OCI-LY7 (cell line): ENCODE results near the gene MTCH2. TPM values are rescaled to one million over a fixed set of nuclear protein-coding genes. Genes with fewer than 3 reads are reported as not detected.
A peak's percentile ranks its signal among the peaks of the same experiment; 100 is the strongest.
"Not testable (repeated sequence)": the region's sequence is repeated elsewhere in the genome, so short reads cannot be mapped to it uniquely, and the experiment has no call there.

Source experiments
- BruUV-seq: library from RNA; stranded (reverse); fragments of 400-500 nt; replicated peaks from 2 replicates; lab custom pipeline; 2021; lab: Mats Ljungman, UMichigan
- CTCF ChIA-PET: fragments of 300-600 bp; sonication (Branson Sonifier 250); formaldehyde crosslinking; loops from one replicate; lab custom pipeline; 2022; ENCODE audit warnings: antibody characterized with exemption; ENCODE audit not compliant: unreplicated experiment; lab: Charles Lee
- POLR2A ChIA-PET: fragments of 300-600 bp; sonication (Branson Sonifier 250); formaldehyde crosslinking; loops from one replicate; lab custom pipeline; 2022; ENCODE audit warnings: antibody characterized with exemption; lab: Charles Lee
- DNase-seq: peaks from one replicate; pipeline ENCODE4 v3.0.0-alpha.2; 2015; ENCODE audit warnings: low spot score
- H2AFZ ChIP-seq: fragments of 200-600 bp; sonication (generic), shearing (Covaris generic); 2 replicates; pipeline ENCODE4 v1.6.1; 2014; ENCODE audit warnings: mild to moderate bottlenecking, antibody characterized with exemption, low read length, moderate library complexity
- H3K27ac ChIP-seq: fragments of 200-600 bp; sonication (generic); 2 replicates; pipeline ENCODE4 v1.5.1; 2014; ENCODE audit warnings: mixed run types, low read depth, mild to moderate bottlenecking, moderate library complexity, low read length, inconsistent platforms; ENCODE audit not compliant: poor library complexity, severe bottlenecking
- H3K36me3 ChIP-seq: fragments of 200-600 bp; sonication (generic); 2 replicates; pipeline ENCODE4 v1.6.1; 2014; ENCODE audit warnings: mild to moderate bottlenecking, antibody characterized with exemption, low read length, moderate library complexity, mixed read lengths; ENCODE audit not compliant: insufficient read depth
- H3K4me1 ChIP-seq: fragments of 200-600 bp; sonication (generic); 2 replicates; pipeline ENCODE4 v1.5.1; 2014; ENCODE audit warnings: mild to moderate bottlenecking, low read length; ENCODE audit not compliant: insufficient read depth, poor library complexity, severe bottlenecking
- H3K4me2 ChIP-seq: fragments of 200-600 bp; sonication (generic); 2 replicates; pipeline ENCODE4 v1.6.1; 2014; ENCODE audit warnings: mild to moderate bottlenecking, low read length
- H3K4me3 ChIP-seq: fragments of 200-600 bp; sonication (generic); 2 replicates; pipeline ENCODE4 v1.5.1; 2014; ENCODE audit warnings: mild to moderate bottlenecking, low read depth, low read length; ENCODE audit not compliant: poor library complexity, severe bottlenecking
- H3K79me2 ChIP-seq: fragments of 200-600 bp; sonication (generic); 2 replicates; pipeline ENCODE4 v1.6.1; 2016; ENCODE audit warnings: low read depth, mild to moderate bottlenecking, low read length, moderate library complexity, mixed read lengths; ENCODE audit not compliant: insufficient read depth
- H3K9me2 ChIP-seq: fragments of 200-600 bp; sonication (generic); 2 replicates; pipeline ENCODE4 v1.6.1; 2016; ENCODE audit warnings: mild to moderate bottlenecking, low read length, mixed read lengths; ENCODE audit not compliant: insufficient read depth
- H3K9me3 ChIP-seq: fragments of 200-600 bp; sonication (generic); 2 replicates; pipeline ENCODE4 v1.6.1; 2014; ENCODE audit warnings: mild to moderate bottlenecking, mixed run types, low read length, mixed read lengths
- H4K20me1 ChIP-seq: fragments of 200-600 bp; sonication (generic); 2 replicates; pipeline ENCODE4 v1.6.1; 2014; ENCODE audit warnings: mild to moderate bottlenecking, antibody characterized with exemption, low read length, moderate library complexity, mixed read lengths; ENCODE audit not compliant: insufficient read depth
- EZH2phosphoT487 ChIP-seq: fragments of 200-600 bp; sonication (generic); IDR thresholded peaks from 2 replicates; pipeline ENCODE4 v1.6.1; 2018; ENCODE audit warnings: low read depth, borderline replicate concordance, mild to moderate bottlenecking, mixed run types, antibody characterized with exemption, low read length, moderate library complexity, mixed read lengths
- intact Hi-C: fragments of 100-400 bp; cut with micrococcal nuclease; formaldehyde crosslinking; loops from one replicate; pipeline ENCODE4 v1.10.0; 2022; ENCODE audit not compliant: unreplicated experiment
- total RNA-seq, 2 experiments: library from RNA; depleted of rRNA in 1 of 2; stranded (reverse); fragments of >200 nt in 1 of 2; shearing (Covaris generic) in 1 of 2; gene quantifications; 2 replicates each; pipeline ENCODE4 v1.2.3, GENCODE V29; 2014 to 2022
- TF ChIP-seq, protein P1 (sequence below): fragments of 200-600 bp; sonication (generic); conservative IDR thresholded peaks from 2 replicates; pipeline ENCODE4 v1.5.1; 2014; ENCODE audit warnings: mild to moderate bottlenecking, antibody characterized with exemption, low read length, moderate library complexity, mixed read lengths

MTCH2 gene
- total RNA-seq, 2 experiments from 2014 or later: 64.8 to 119 TPM

DNA sequence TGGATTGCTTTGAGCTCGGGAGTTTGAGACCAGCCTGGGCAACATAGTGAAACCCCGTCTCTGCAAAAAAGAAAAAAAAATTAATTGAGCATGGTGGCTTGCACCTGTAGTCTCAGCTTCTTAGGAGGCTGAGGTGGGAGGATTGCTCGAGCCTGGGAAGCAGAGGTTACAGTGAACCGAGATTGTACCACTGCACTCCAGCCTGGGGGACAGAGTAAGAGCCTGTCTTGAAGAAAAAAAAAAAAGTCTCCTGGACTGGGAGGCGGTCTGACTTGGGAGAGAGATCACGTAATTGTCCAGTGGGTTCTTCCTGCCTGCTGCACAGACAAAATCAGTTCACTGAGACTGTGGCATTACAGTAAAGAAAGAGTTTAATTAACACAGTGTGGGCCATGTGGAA, 3.1 kb upstream of the MTCH2 start:
- peaks cover 16% of the 10 kb centered on the region for H3K79me2 ChIP-seq
- ChIA-PET POLR2A (no interaction called here), CTCF (no interaction called here)
- H3K27ac ChIP-seq: no peak overlapping the region
- no peaks in the 10 kb centered on the region for H3K9me2 ChIP-seq
- peaks cover 20% of the 10 kb centered on the region for H3K4me1 ChIP-seq
- no peak overlapping the region for H3K4me3 ChIP-seq
- BruUV-seq: no TSS peak
- H4K20me1 ChIP-seq: no peaks in the 10 kb centered on the region
- intact Hi-C loops: loop anchor here (10.0 kb wide), 1 partner anchor 469 kb away; no protein-coding TSS in a partner anchor
- no peaks in the 10 kb centered on the region for H3K9me3 ChIP-seq
- DNase-seq: no peak
- H3K4me2 ChIP-seq: no peak overlapping the region
- 0 out of 2 replicates have a peak, but pooled peaks cover 3% of the 10 kb centered on the region for H3K36me3 ChIP-seq
- no peak for TF ChIP-seq EZH2phosphoT487
- TF ChIP-seq, protein P1, sequence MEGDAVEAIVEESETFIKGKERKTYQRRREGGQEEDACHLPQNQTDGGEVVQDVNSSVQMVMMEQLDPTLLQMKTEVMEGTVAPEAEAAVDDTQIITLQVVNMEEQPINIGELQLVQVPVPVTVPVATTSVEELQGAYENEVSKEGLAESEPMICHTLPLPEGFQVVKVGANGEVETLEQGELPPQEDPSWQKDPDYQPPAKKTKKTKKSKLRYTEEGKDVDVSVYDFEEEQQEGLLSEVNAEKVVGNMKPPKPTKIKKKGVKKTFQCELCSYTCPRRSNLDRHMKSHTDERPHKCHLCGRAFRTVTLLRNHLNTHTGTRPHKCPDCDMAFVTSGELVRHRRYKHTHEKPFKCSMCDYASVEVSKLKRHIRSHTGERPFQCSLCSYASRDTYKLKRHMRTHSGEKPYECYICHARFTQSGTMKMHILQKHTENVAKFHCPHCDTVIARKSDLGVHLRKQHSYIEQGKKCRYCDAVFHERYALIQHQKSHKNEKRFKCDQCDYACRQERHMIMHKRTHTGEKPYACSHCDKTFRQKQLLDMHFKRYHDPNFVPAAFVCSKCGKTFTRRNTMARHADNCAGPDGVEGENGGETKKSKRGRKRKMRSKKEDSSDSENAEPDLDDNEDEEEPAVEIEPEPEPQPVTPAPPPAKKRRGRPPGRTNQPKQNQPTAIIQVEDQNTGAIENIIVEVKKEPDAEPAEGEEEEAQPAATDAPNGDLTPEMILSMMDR: no peak
- no peak overlapping the region for H2AFZ ChIP-seq

DNA sequence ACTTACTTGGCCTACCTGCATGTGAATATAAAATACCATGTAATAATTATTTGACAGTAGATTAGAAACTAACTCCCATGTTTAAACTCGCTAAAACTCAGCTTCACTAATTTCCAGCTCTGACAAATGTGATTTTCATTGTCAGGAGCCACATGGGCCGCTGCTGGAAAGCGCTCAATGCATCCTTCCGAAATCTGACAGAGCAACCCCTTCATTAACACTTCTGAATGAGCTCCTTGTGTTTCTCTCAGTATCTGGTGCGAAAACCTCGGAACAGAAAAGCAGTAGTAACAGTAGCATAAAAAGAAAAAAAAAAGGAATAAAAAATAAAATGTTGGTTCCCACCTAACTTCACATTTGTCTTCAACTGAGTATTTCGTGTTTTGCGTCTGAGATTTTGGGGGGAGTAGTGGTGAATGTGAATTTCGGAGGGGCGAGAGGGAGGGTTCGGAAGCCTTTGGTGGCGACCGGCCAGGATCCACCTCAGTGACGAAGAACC, 710 bp downstream of the MTCH2 start:
- TF ChIP-seq, protein P1: no peak
- TF ChIP-seq EZH2phosphoT487: no peak
- peak; percentile 7 for DNase-seq
- TSS peak; percentile 87 for BruUV-seq

DNA sequence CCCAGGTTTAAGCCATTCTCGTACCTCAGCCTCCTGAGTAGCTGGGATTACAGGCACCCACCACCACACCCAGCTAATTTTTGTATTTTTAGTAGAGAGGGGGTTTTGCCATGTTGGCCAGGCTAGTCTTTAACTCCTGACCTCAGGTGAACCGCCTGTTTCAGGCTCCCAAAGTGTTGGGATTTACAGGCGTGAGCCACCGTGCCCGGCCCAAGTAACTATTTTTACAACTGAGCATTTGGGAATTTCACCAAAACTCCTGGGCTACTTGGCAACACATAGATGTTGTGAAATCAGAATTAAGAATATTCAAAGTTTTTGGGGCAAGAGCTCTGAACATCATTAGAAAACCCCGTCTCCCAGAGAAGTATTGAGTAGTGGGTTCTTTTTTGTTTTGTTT, 1.9 kb downstream of the MTCH2 start:
- H3K4me2 ChIP-seq: peak overlapping the region; percentile 93; the same call in 1 of the 2 replicates
- peak overlapping the region; percentile 89 for H3K4me3 ChIP-seq
- intact Hi-C loops: loop anchor here (10.0 kb wide), 1 partner anchor 474 kb away; no protein-coding TSS in a partner anchor
- DNase-seq, H3K9me2 ChIP-seq, H3K9me3 ChIP-seq, H2AFZ ChIP-seq, H3K27ac ChIP-seq, CTCF ChIA-PET, H4K20me1 ChIP-seq, POLR2A ChIA-PET, BruUV-seq: not testable (repeated sequence)
- H3K4me1 ChIP-seq: peaks cover 21% of the 10 kb centered on the region
- H3K36me3 ChIP-seq: peaks cover 48% of the 10 kb centered on the region
- peaks cover 34% of the 10 kb centered on the region for H3K79me2 ChIP-seq

More for the DNA sequence above, 710 bp downstream of the MTCH2 start:
- Histone ChIP-seq H3K4me1 (peaks cover 21% of the 10 kb centered on the region), H3K27ac (peak overlapping the region; percentile 75), H2AFZ (peak overlapping the region; percentile 45), H3K9me2 (no peaks in the 10 kb centered on the region), H3K36me3 (peaks cover 36% of the 10 kb centered on the region), H3K9me3 (no peaks in the 10 kb centered on the region), H4K20me1 (no peaks in the 10 kb centered on the region), H3K4me2 (peak overlapping the region; percentile 93), H3K4me3 (peak overlapping the region; percentile 89), H3K79me2 (peaks cover 34% of the 10 kb centered on the region)
- ChIA-PET POLR2A (interaction anchor here (0.6 to 0.7 kb wide), 2 partner anchors 16 to 417 kb away, joined by 3 to 4 read pairs; no protein-coding TSS in a partner anchor), CTCF (interaction anchor here (0.6 kb wide), 1 partner anchor 190 kb away, joined by 3 read pairs; no protein-coding TSS in a partner anchor)
- intact Hi-C loops: loop anchor here (1.0 to 10.0 kb wide), 5 partner anchors 63 to 473 kb away; partner anchors contain the start of genes AGBL2, FNBP4, KBTBD4 and NDUFS3

DNA sequence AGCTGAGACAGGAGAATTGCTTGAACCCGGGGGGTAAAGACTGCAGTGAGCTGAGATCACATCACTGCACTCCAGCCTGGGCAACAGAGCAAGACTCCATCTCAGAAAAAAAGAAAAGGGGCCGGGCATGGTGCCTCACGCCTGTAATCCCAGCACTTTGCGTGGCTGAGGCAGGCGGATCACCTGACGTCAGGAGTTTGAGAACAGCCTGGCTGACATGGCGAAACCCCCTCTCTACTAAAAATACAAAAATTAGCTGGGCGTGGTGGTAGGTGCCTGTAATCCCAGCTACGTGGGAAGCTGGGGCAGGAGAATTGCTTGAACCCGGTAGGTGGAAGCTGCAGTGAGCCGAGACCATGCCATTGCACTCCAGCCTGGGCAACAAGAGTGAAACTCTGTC, 6.0 kb downstream of the MTCH2 start:
- intact Hi-C loops, DNase-seq, H3K4me2 ChIP-seq, H4K20me1 ChIP-seq, H3K4me1 ChIP-seq, H3K4me3 ChIP-seq, H3K9me3 ChIP-seq, H3K9me2 ChIP-seq, BruUV-seq, H2AFZ ChIP-seq, CTCF ChIA-PET, H3K27ac ChIP-seq: not testable (repeated sequence)
- POLR2A ChIA-PET: interaction anchor here (0.6 kb wide), 2 partner anchors 9 to 140 kb away, joined by 4 read pairs; no protein-coding TSS in a partner anchor
- Histone ChIP-seq H3K36me3 (peaks cover 85% of the 10 kb centered on the region), H3K79me2 (peaks cover 27% of the 10 kb centered on the region)
